ENCODE measurements around the gene OVCH2. TPM values are rescaled to one million over a fixed set of nuclear protein-coding genes. Genes with fewer than 3 reads are reported as not detected.
A peak's percentile ranks its signal among the peaks of the same experiment; 100 is the strongest.

OVCH2 gene
- total RNA-seq, 1 donor from 2014 or later, result 0.89 TPM

- Mint-ChIP-seq H3K36me3 (peaks cover 13% of the 10 kb centered on the region), H3K4me1 (ENCODE audit: unreplicated experiment) (peaks cover 72% of the 10 kb centered on the region), H3K27me3 (peaks cover 4% of the 10 kb centered on the region), H3K9me3 (no peaks in the 10 kb centered on the region), H3K27ac (peak overlapping the region; percentile 84), H3K4me3 (peak overlapping the region; percentile 83)
- TF ChIP-seq, protein P1, sequence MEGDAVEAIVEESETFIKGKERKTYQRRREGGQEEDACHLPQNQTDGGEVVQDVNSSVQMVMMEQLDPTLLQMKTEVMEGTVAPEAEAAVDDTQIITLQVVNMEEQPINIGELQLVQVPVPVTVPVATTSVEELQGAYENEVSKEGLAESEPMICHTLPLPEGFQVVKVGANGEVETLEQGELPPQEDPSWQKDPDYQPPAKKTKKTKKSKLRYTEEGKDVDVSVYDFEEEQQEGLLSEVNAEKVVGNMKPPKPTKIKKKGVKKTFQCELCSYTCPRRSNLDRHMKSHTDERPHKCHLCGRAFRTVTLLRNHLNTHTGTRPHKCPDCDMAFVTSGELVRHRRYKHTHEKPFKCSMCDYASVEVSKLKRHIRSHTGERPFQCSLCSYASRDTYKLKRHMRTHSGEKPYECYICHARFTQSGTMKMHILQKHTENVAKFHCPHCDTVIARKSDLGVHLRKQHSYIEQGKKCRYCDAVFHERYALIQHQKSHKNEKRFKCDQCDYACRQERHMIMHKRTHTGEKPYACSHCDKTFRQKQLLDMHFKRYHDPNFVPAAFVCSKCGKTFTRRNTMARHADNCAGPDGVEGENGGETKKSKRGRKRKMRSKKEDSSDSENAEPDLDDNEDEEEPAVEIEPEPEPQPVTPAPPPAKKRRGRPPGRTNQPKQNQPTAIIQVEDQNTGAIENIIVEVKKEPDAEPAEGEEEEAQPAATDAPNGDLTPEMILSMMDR (conservative IDR thresholded peaks at IDR 0.05), result no peak
- DNase-seq (ENCODE audit: extremely low spot score, unreplicated experiment), result no peak
These were observed 33.9 kb downstream of the OVCH2 start for GRCh38 chr11:7672276-7672959.

DNA sequence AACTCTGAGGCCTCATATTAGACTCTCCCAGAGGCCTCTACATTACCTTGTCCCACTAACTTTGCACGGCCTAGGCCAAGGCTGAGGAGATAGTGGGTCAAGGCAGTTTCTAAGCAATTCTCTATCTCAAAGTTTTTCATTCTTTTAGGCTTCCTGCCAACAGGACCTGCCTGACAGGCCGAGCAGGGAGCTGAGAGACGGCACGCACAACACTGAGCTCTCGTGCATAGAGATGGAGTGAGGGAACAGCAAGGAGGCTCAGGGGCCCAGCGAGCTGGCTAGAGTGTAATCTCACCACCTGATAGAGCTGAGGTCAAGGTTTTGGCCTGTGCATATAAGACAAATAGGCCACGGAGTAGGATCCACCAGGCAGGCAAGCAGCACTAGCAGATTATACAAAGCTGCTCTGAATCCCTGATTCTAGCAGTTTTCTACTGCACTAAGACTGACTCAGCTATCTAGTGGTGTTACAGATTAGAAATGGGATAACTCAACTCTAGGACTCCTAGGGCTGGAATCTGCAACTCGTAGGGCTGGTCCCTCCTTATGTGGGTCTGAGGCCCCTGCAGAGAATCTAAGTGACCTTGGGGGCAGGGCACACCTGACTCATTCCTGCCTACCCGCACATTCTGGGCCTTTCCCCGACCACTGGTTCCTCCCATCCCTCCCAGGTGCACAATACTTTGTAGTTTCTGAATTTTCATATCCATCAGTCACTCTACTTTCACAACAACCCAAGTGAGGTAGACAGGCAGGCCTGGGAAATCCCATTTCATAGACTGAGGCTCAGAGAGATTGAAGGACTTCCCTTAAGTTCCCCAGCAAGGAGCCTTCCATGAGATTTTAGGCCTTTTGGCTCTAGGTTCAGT lies 34.7 kb downstream of the OVCH2 start:
- H3K27ac Mint-ChIP-seq, result peak overlapping the region; percentile 84
- H3K27me3 Mint-ChIP-seq, result peaks cover 4% of the 10 kb centered on the region
- peaks cover 63% of the 10 kb centered on the region for H3K4me1 Mint-ChIP-seq (ENCODE audit: unreplicated experiment)
- TF ChIP-seq, protein P1 (conservative IDR thresholded peaks at IDR 0.05), result no peak
- H3K36me3 Mint-ChIP-seq, result peaks cover 13% of the 10 kb centered on the region
- DNase-seq (ENCODE audit: extremely low spot score, unreplicated experiment), result no peak
- peak overlapping the region; percentile 83 for H3K4me3 Mint-ChIP-seq
- H3K9me3 Mint-ChIP-seq, result no peaks in the 10 kb centered on the region

DNA sequence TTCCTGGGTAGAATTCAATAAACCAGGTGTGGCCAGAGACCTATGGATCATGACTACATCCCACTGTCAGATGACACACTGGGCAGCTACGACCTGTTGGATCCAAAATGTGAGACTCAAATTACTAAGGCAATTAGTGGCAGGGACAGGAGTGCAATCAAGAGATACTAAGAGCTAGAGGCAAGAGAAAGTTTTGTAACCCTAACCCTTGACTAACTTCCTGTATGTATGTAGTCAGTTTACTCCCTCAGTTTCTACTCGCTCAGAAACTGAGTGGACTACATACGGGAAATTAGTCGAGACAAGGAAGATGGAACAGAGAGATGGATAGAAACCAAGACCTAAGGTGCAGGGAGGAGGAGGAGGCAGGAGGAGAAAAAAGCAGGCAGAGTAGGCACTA lies 35.6 kb downstream of the OVCH2 start:
- peaks cover 18% of the 10 kb centered on the region for H3K36me3 Mint-ChIP-seq
- H3K4me3 Mint-ChIP-seq, result no peak overlapping the region
- peaks cover 61% of the 10 kb centered on the region for H3K4me1 Mint-ChIP-seq (ENCODE audit: unreplicated experiment)
- no peaks in the 10 kb centered on the region for H3K9me3 Mint-ChIP-seq
- peak overlapping the region; percentile 27 for H3K27ac Mint-ChIP-seq
- peaks cover 4% of the 10 kb centered on the region for H3K27me3 Mint-ChIP-seq
- TF ChIP-seq, protein P1 (conservative IDR thresholded peaks at IDR 0.05), result no peak
- no peak for DNase-seq (ENCODE audit: extremely low spot score, unreplicated experiment)

- DNase-seq (ENCODE audit: extremely low spot score, unreplicated experiment), result no peak
- Mint-ChIP-seq H3K4me3 (no peak overlapping the region), H3K4me1 (ENCODE audit: unreplicated experiment) (peaks cover 46% of the 10 kb centered on the region), H3K9me3 (no peaks in the 10 kb centered on the region), H3K27ac (peak overlapping the region; percentile 58), H3K27me3 (peaks cover under 1% of the 10 kb centered on the region), H3K36me3 (peaks cover 22% of the 10 kb centered on the region)
- TF ChIP-seq, protein P1 (conservative IDR thresholded peaks at IDR 0.05), result no peak
These were observed 37.4 kb downstream of the OVCH2 start for GRCh38 chr11:7668911-7669310.

DNA sequence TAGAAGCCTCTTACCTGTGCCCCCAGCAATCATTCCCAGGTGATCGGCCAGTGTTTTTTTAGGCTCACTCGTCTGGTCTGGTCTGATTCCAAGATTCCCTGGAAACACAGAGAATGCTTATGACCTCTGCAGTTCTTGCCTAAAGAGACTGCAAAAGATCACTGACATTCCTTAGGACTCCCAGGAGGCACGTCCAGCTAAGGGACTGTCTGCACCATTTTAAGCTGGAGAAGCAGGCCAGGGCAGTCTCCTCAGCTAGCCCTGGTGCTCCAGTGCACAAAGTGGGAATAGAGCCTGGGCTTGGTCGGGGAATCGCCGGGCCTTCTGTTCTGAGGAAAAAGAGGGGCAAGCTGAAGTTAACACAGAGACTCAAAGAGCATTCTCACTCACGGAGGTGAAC lies 37.8 kb downstream of the OVCH2 start:
- H3K36me3 Mint-ChIP-seq, result peaks cover 24% of the 10 kb centered on the region

More for the DNA sequence above, 37.8 kb downstream of the OVCH2 start:
- H3K27ac Mint-ChIP-seq, result peak overlapping the region; percentile 53
- TF ChIP-seq, protein P1 (conservative IDR thresholded peaks at IDR 0.05), result no peak
- peaks cover 46% of the 10 kb centered on the region for H3K4me1 Mint-ChIP-seq (ENCODE audit: unreplicated experiment)
- no peak overlapping the region for H3K4me3 Mint-ChIP-seq
- no peaks in the 10 kb centered on the region for H3K27me3 Mint-ChIP-seq
- H3K9me3 Mint-ChIP-seq, result no peaks in the 10 kb centered on the region
- DNase-seq (ENCODE audit: extremely low spot score, unreplicated experiment), result no peak
